Keratinocyte (primary cell): Measurements from ENCODE around the gene SMIM36. TPM values are rescaled to one million over a fixed set of nuclear protein-coding genes. Genes with fewer than 3 reads are reported as not detected.

Source experiments
- DNase-seq: peaks from one replicate; pipeline ENCODE4 v3.0.0-alpha.2; 2011; ENCODE audit warnings: low read depth, missing footprints, low spot score
- FAIRE-seq: peaks from 2 replicates; lab custom pipeline; 2011; peaks lifted over from hg19 to GRCh38; lab: Jason Lieb, UNC
- H2AFZ ChIP-seq: 2 replicates; pipeline ENCODE4 v1.6.0; 2012; ENCODE audit warnings: low read length, control low read depth, inconsistent platforms; ENCODE audit not compliant: control insufficient read depth
- H3K27ac ChIP-seq: 2 replicates; pipeline ENCODE4 v1.5.1; 2011; ENCODE audit warnings: low read length; ENCODE audit not compliant: control insufficient read depth, insufficient read depth
- H3K27me3 ChIP-seq: 3 replicates; pipeline ENCODE4 v1.6.0; 2011; ENCODE audit warnings: low read length; ENCODE audit not compliant: control insufficient read depth, insufficient read depth; ENCODE audit errors: extremely low read depth
- H3K36me3 ChIP-seq, 2 experiments: 2 replicates in 1 of 2; 3 replicates in 1 of 2; pipeline ENCODE4 v1.5.1; 2011; ENCODE audit warnings: low read length in 2 of 2, mild to moderate bottlenecking in 1 of 2; ENCODE audit not compliant: control insufficient read depth in 2 of 2, insufficient read depth in 2 of 2; ENCODE audit errors: extremely low read depth in 1 of 2
- H3K4me1 ChIP-seq: 3 replicates; pipeline ENCODE4 v1.5.1; 2011; ENCODE audit warnings: low read length; ENCODE audit not compliant: control insufficient read depth, insufficient read depth; ENCODE audit errors: extremely low read depth
- H3K4me2 ChIP-seq: 3 replicates; pipeline ENCODE4 v1.6.0; 2011; ENCODE audit warnings: low read depth, low read length; ENCODE audit not compliant: control insufficient read depth, insufficient read depth; ENCODE audit errors: extremely low read depth
- H3K4me3 ChIP-seq, 3 experiments: fragments of 200-600 bp in 1 of 3; sonication (generic) in 1 of 3; 2 replicates in 2 of 3; 3 replicates in 1 of 3; pipeline ENCODE4 v1.5.1; 2011 to 2016; ENCODE audit warnings: low read length in 3 of 3, mild to moderate bottlenecking in 3 of 3, control low read depth in 2 of 3, inconsistent platforms in 1 of 3, low read depth in 1 of 3, mixed read lengths in 1 of 3, mixed run types in 1 of 3, moderate library complexity in 1 of 3; ENCODE audit not compliant: control insufficient read depth in 2 of 3, insufficient read depth in 2 of 3; ENCODE audit errors: extremely low read depth in 1 of 3
- H3K79me2 ChIP-seq: 2 replicates; pipeline ENCODE4 v1.6.0; 2012; ENCODE audit warnings: low read length; ENCODE audit not compliant: control insufficient read depth, insufficient read depth
- H3K9ac ChIP-seq: 3 replicates; pipeline ENCODE4 v1.6.0; 2011; ENCODE audit warnings: low read length; ENCODE audit not compliant: control insufficient read depth, insufficient read depth; ENCODE audit errors: extremely low read depth
- H3K9me1 ChIP-seq: 3 replicates; pipeline ENCODE4 v1.6.0; 2011; ENCODE audit warnings: low read length; ENCODE audit not compliant: control insufficient read depth, insufficient read depth; ENCODE audit errors: extremely low read depth
- H3K9me3 ChIP-seq: 2 replicates; pipeline ENCODE4 v1.5.1; 2012; ENCODE audit warnings: low read depth, low read length; ENCODE audit not compliant: control insufficient read depth
- H4K20me1 ChIP-seq: 3 replicates; pipeline ENCODE4 v1.6.0; 2011; ENCODE audit warnings: low read length; ENCODE audit not compliant: control insufficient read depth, insufficient read depth; ENCODE audit errors: extremely low read depth
- CTCF ChIP-seq, 3 experiments: IDR thresholded peaks in 1 of 3; conservative IDR thresholded peaks in 1 of 3; optimal IDR thresholded peaks in 1 of 3; 2 replicates in 2 of 3; 3 replicates in 1 of 3; pipeline versions ENCODE3 to v1.5.1; 2011; ENCODE audit warnings: low read length in 3 of 3, mild to moderate bottlenecking in 3 of 3, moderate library complexity in 2 of 3, control low read depth in 1 of 3, inconsistent platforms in 1 of 3; ENCODE audit not compliant: insufficient read depth in 2 of 3; ENCODE audit errors: extremely low read depth in 1 of 3
- EZH2 ChIP-seq: IDR thresholded peaks from one replicate; pipeline ENCODE4 v1.6.1; 2012; ENCODE audit warnings: inconsistent platforms, mild to moderate bottlenecking, low read length, moderate library complexity
- dilution Hi-C: fragments of 300-500 bp; cut with MboI; formaldehyde crosslinking; loops from one replicate; pipeline ENCODE4 v1.7.0; 2020; ENCODE audit warnings: low sequenced_read_pairs; ENCODE audit not compliant: extremely low pct_ligation_motif_present
- polyA plus RNA-seq, 5 experiments: library from polyadenylated mRNA; depleted of rRNA in 3 of 5; stranded (reverse) in 3 of 5; stranded (forward) in 1 of 5; unstranded in 1 of 5; fragments of >200 nt; gene quantifications; 1 replicate in 1 of 5; 2 replicates in 3 of 5; 3 replicates in 1 of 5; pipeline versions ENCODE4 v1.2.1 to v1.2.3, GENCODE V29; 2011 to 2012; ENCODE audit warnings: missing spikeins in 2 of 5, low read depth in 1 of 5, low replicate concordance in 1 of 5

The SMIM36 gene
- polyA plus RNA-seq, 1 donor (not counting 4 experiments of a cell fraction or from before 2014, with no cell fraction given), result not detected

- peak within 1 kb of the TSS; percentile 94 for H3K9ac ChIP-seq
- H3K4me2 ChIP-seq, result peak within 1 kb of the TSS; percentile 85
- H3K9me3 ChIP-seq, result no peaks in the 10 kb centered on the region
- H3K79me2 ChIP-seq, result peaks cover 2% of the 10 kb centered on the region
- H3K4me1 ChIP-seq, result peaks cover 8% of the 10 kb centered on the region
- dilution Hi-C loops, result no loop called here
- FAIRE-seq (no peak), DNase-seq (no peak)
- no peaks in the 10 kb centered on the region for H3K36me3 ChIP-seq
- peak within 1 kb of the TSS; percentile 81 to 82 (median 81) for H3K4me3 ChIP-seq
- TF ChIP-seq CTCF (optimal IDR thresholded peaks at IDR 0.05 in 1 of 3, IDR thresholded peaks at IDR 0.05 in 1 of 3, conservative IDR thresholded peaks at IDR 0.05 in 1 of 3; ENCODE audit: extremely low read depth in 1 of 3, insufficient read depth in 2 of 3, low read length in 3 of 3) (no peak), EZH2 (no peak)
- H4K20me1 ChIP-seq, result no peaks in the 10 kb centered on the region
- H3K27ac ChIP-seq, result peak within 1 kb of the TSS; percentile 83
- H3K27me3 ChIP-seq, result peaks cover 11% of the 10 kb centered on the region
- peak within 1 kb of the TSS; percentile 76 for H2AFZ ChIP-seq
- H3K9me1 ChIP-seq, result no peaks in the 10 kb centered on the region
These were observed 89.9 kb downstream of the SMIM36 start, which contains the start of gene MMD for GRCh38 chr17:55421179-55421934. MMD (minus strand) TSS chr17:55421835; CDS start chr17:55421695, 140 bp downstream.

- H3K9me3 ChIP-seq, result no peaks in the 10 kb centered on the region
- DNase-seq (no peak), FAIRE-seq (no peak)
- peak overlapping the region; percentile 85 for H3K4me2 ChIP-seq
- H3K36me3 ChIP-seq, result no peaks in the 10 kb centered on the region
- peaks cover 11% of the 10 kb centered on the region for H3K27me3 ChIP-seq
- peak overlapping the region; percentile 81 to 82 (median 81) for H3K4me3 ChIP-seq
- H4K20me1 ChIP-seq, result no peaks in the 10 kb centered on the region
- peak overlapping the region; percentile 76 for H2AFZ ChIP-seq
- no peak for TF ChIP-seq CTCF (optimal IDR thresholded peaks at IDR 0.05 in 1 of 3, IDR thresholded peaks at IDR 0.05 in 1 of 3, conservative IDR thresholded peaks at IDR 0.05 in 1 of 3; ENCODE audit: extremely low read depth in 1 of 3, insufficient read depth in 2 of 3, low read length in 3 of 3)
- peak overlapping the region; percentile 83 for H3K27ac ChIP-seq
- peaks cover 8% of the 10 kb centered on the region for H3K4me1 ChIP-seq
- H3K9ac ChIP-seq, result peak overlapping the region; percentile 94
- peaks cover 2% of the 10 kb centered on the region for H3K79me2 ChIP-seq
- dilution Hi-C loops, result no loop called here
- H3K9me1 ChIP-seq, result no peaks in the 10 kb centered on the region
These were observed 90.5 kb downstream of the SMIM36 start for GRCh38 chr17:55420776-55421178.
